AML-193 (cell line): Measurements from ENCODE around the gene C1QTNF3.
A peak's percentile ranks its signal among the peaks of the same experiment; 100 is the strongest.

Experiments used
- DNase-seq, 2 experiments: peaks; one replicate each; lab custom pipeline; 2025; lab: John Stamatoyannopoulos, UW

The C1QTNF3 gene

DNA sequence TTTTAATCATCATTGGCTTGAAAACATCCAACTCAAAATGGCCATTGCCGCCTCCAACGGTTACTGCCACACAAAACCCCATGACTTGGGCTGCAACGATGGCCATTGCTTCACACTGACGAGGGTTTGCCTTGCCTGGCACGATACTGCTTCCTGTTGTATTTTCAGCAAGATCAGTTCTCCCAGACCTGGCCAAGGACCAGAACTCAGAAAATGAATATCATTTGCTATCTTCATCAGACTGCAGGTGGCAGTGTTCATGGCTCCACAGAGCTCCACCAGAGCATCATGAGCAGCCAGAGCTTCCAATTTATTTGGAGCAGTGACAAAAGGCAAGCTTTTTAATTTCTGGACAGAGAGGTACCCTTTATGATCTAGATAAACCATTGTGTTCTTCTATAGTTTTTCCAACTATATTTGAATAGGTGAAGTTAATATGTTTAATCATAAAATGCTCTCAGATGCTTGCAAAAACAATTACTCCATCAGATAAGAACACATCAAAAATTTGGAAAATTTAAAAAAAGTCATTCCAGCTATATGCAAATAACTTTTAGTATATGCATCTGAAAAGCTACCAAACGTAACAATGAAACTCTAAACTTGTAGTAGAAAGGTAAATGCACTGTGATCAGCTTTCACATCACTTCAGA is 45.6 kb downstream of the C1QTNF3 start:
- peak; percentile 69 to 74 for DNase-seq

DNA sequence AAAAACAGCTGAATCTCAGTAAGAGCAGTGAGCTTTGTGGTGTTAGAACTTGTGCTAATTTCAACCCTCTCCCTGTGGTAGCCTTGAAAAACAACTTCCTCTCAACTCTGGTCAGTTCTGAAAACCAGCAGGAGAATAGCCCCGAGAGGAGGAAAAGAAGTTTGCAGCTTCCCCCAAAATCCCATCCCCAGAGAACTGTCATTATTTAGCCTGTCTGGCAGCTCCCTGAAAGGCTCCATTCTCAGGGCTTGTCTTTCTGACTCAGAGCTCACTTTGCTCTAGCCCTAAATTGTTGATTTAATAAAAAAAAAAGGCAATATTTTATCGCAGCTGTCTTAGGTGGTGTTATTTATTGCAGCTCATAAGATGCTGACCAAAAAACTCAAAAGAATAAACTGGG is 47.1 kb downstream of the C1QTNF3 start:
- DNase-seq, result no peak

DNA sequence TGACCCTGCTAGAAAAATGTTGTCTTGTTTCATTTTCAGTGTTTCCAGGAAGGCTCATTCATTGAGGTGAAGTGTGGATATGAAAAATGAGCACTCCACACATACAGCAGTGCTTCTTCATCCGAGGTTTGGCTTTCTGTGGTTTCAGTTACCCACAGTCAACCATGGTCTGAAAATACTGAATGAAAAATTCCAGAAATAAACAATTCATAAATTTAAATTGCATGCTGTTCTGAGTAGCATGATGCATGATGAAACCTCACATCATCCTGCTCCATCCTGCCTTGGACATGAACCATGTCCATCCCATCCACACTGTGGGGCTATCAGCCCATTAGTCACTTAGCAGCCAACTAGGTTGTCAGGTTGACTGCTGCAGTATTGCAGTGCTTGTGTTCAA is 48.2 kb downstream of the C1QTNF3 start:
- no peak for DNase-seq

DNA sequence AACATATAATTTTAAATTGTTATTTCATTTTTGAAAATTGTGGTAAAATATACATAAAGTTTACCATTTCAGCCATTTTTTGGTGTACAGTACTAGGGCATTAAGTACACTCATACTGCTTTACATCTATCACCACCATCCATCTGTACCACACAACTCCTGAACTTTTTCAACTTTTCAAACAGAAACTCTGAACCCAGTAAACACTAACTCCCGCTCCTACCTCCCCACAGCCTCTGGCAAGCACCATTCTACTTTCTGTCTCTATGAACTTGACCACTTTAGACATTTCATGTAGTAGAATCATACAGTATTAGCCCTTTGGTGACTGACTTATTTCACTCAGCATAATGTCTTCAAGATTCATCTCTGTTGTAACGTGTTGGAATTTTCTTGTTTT is 50.1 kb downstream of the C1QTNF3 start:
- no peak for DNase-seq

DNA sequence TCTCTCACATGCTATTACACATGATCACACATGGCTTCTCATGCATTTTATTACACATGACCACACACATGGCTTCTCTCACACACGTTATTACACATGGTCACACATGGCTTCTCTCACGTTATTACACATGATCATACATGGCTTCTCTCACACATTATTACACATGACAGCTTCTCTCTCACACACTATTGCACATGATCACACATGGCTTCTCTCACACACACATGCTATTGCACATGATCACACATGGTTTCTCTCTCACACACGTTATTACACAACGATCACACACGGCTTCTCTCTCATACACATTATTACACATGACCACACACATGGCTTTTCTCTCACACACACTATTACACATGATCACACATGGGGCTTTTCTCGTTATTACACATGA is 57.6 kb downstream of the C1QTNF3 start:
- no peak for DNase-seq

DNA sequence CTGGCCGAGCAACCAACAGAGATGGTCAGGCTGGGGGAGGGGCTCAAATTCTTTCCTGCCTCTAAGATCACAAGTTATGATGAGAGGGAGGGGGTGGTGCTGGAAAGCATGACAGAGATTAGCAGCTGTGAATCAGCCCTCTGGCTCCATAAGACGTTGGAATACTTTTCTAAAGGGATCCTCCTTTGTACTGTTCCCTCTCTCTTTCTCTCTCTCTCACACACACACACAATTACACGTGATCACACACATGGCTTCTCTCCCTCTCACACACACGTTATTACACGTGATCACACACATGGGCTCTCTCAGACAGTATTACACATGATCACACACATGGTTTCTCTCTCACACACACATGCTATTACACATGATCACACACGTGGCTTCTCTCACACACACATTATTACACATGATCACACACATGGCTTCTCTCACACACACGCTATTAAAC is 58.3 kb downstream of the C1QTNF3 start, which contains the start of gene SLC45A2:
TSS of gene SLC45A2 (minus strand) at position 23 of the 454 bp plus-strand sequence. CDS start 110 bp downstream, outside the sequence.
- no peak for DNase-seq

DNA sequence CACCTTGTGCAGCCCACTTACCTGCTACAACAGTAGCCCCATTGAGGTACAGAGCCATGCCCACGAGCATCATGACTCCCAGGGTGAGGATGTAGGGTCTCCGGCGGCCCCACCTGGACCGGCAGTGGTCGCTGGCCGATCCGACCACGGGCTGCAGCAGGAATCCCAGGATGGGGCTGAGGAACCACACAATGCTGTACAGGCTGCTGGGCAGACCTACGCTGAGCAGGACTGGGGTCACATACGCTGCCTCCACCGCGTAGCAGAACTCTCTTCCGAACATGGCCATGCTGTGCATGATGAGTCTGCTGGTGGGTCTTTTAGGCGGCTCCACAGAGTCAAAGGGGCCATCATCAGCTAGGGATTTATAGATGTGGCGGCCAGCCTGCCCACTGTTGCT is 58.8 kb downstream of the C1QTNF3 start:
- no peak for DNase-seq

DNA sequence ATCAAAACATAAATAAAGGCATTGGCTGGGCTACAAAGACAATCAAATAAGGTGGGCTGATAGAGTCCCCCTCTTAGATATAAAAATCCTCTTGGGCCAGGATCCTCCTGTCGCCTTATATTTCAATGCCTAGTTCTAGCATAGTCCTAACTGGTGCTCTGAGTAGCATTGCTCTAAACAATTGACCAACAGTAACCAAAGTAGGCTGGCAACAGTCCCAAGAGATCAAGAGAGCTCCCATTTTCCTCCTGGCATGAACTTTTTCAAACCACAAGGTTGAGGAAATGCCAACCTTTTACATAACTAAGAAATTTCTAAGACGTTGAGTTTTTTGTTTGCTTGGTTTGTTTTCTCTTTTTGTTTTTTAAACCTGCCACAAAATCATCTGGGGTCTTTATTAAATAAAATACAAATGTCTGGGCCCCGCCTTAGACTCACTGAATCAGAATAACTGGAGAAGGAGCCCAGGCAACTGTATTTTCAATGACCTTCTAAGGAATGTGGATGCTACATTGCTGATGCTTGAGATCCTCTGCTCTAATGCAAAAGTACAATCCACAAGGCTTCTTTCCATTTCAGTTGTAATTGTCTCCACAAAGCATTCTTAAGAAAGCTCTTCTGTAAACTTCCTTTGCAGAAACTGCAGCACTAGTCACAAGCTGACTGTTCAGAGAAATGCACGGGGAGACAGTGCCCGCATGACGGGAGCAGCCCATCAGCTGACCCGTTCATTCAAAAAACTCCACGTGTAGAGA is 61.4 kb downstream of the C1QTNF3 start:
- DNase-seq, result no peak

DNA sequence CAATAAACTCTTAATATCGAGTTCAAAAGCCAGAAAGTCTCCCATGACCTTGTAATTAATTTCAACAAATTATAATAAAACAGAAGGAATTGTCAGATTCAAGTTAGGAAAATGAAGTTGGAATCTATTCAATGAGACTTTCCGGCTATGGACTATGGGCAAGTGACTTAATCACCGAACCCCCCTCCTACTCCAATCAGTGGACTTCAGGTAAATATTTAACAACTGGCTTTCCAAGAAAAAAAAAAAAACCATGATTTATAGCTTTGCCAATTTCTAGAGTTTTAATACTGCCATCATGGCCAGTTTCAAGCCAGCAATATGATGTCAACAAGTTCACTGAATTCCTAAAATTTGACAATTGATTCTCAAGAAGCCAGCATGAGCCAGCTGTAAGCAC is 63.0 kb downstream of the C1QTNF3 start:
- no peak for DNase-seq

DNA sequence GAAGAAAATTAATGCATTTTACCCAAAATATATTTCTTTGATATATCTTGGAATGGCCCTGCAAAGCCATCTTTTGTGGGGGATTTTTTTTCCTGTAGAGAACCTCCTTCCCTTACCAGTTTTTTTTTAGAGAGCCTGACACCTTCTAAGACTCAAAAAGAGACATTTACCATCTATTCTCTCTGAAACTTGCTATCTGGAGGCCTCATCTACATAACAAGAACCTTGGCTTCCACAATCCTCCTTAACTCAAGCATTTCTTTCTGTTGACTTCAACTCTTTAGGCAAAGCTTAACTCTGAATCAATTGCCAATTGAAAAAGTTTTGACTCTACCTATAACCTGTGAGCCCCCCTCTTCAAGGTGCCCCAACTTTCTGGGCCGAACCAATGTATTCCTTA is 64.7 kb downstream of the C1QTNF3 start:
- DNase-seq, result no peak

DNA sequence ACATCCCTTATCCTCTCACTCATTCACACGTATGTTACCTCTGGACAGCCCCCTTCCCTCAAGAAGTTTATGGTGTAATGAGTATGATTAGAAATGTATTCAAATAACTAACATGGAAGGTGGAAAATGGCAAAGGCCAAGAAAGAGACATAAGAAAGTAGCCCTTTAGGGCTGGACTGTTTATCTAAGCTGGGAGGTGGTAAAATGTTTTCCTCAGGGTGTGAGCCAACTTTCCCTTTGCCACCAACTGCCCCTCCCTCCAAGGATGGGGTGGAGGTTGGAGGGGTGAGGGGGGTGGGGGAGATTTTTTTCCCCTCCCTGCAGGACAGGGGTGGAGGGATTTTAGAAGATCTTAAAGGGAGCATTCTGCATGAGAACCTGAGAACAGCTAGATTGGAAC is 66.7 kb downstream of the C1QTNF3 start:
- no peak for DNase-seq

DNA sequence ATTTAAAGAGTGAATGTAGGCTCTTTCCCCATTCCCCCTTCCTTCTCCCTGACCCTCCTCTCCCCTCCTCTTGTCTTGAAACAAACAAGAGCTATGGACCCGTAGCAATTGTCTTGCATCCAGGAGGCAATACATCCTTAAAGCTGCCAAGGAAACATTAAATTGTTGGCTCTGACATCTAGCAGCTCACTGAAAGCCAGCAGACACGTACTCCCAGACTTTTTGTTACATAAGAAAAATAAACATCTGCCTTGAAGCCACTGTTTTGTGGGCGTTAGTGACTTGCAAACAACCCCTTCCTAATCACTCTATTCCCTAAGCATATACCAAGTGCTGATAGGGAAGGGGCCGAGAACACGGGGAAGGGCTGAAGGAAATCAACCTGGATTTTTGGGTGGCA is 67.2 kb downstream of the C1QTNF3 start:
- no peak for DNase-seq

DNA sequence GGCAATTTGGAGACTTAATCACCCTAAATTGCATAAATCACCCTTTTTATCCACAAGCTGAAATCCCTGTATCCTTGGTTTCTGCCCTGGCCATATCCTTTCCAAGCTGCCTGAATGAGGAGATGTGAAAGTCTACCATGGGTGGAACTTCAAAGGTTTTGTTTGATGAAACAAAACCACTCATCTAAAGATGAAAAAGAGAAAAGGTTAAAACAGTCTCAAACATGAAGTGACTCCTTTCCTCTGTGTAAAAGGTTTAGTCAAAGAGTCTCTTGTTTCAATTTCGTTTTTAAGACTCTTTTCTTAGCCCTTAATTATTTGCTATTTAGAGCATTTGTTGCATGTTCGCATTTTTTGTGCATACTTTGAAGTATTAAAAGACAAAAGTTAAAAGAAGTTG is 69.7 kb downstream of the C1QTNF3 start:
- no peak for DNase-seq

DNA sequence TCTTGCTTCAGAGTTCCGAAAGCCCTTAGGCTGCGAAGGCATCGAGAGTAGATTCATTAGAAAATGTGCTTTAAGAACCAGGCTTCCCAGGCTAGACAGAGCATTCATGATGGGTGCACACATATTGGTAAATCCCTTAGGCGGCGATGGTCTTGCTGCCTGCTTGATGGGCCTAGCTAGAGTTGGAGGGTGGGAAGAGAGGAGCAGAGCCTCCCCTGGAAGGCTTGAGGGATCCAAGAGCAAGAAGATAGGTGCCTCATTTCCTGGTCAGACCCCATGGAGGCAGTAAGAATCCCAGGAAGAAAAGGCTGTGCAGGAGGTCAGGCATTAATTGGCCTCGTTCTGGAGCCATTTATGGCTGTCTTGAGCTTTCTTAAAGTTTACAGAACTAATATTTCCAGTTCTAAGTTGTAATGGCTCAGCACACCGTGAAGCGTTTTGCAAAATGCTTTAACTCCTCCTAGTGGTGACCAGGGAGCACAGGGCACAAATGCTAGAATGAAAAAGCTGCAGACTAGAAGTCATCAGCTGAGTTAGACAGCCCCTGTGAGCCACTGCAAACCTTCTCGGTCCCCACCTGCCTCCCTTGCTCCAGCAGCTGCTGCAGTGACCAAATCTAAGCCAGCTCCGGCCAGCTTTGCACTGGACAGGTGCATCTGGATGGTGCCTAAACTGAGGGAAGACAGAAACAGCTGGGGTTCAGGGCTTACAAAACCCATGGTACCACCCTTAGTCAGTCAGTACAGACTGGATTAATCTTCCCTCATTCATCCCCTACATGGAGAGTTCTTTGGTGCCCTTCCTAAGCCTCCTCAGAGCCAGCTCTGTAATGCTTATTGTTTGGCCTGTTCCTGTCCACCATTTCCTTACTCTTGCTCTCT is 73.2 kb downstream of the C1QTNF3 start:
- DNase-seq, result peak; percentile 36 to 39

DNA sequence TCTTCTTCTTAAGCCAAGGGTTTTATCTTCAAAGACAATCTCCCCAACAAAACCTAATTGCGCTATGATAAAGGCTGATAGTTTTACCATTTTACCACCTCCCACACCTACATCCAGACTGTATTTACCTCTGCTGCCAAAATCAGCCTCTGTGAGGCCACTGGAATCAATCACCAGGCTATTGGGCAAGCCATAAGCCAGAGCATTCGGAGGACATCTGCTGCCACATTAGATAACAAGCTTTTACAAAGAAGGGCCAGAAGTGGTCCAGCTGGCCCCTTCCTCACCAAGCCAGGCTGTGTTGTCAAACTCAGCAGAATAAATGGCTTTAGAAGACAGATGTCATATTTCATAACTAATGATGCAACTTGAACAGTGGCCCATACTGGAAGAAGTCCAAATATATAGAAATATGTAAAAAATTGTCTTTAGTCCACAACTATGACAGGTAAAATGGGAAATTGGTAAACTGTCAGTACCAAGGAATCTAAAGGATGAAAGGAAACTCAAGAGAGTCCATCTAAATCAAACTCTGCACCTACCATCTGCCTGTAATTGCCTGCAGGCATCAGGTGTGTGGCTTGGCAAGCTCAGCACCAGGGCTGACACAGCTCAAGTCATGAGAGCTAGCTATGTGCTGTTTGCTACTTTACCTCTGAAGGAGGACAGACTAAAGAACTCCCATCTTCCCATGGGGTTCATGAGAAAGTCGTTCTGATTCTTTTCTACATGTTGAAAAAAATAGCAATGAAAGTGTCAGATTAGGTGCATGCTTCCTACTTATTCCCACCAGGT is 74.6 kb downstream of the C1QTNF3 start:
- DNase-seq, result no peak
